ENCODE measurements around the gene DGUOK. TPM values are rescaled to one million over a fixed set of nuclear protein-coding genes. Genes with fewer than 3 reads are reported as not detected.

Gene DGUOK
- total and polyA plus RNA-seq, 2 donors (not counting 1 experiment from before 2014, with no cell fraction given) = 54.3 to 93.7 TPM

GRCh38 chr2:73891276-73891901, 35.3 kb upstream of the DGUOK start:
- peaks cover 1% of the 10 kb centered on the region for H3K27me3 ChIP-seq (ENCODE audit: control insufficient read depth, insufficient read depth, low read length)
- H3K4me1 ChIP-seq (ENCODE audit: control insufficient read depth, extremely low read depth, insufficient read depth, low read length) = peaks cover 13% of the 10 kb centered on the region
- H3K36me3 ChIP-seq (ENCODE audit: control insufficient read depth, insufficient read depth, low read length) = no peaks in the 10 kb centered on the region
- H3K9ac ChIP-seq (ENCODE audit: insufficient read depth, low read length) = no peak overlapping the region
- no peaks in the 10 kb centered on the region for H3K9me3 ChIP-seq (ENCODE audit: control insufficient read depth, insufficient read depth, low read depth, low read length)
- H4K20me1 ChIP-seq (ENCODE audit: control insufficient read depth, extremely low read depth, insufficient read depth, low read length) = no peaks in the 10 kb centered on the region
- DNase-seq (ENCODE audit: low read depth in 2 of 2) = no peak
- peaks cover 7% of the 10 kb centered on the region for H3K79me2 ChIP-seq (ENCODE audit: control insufficient read depth, insufficient read depth, low read length)
- no peak overlapping the region for H2AFZ ChIP-seq (ENCODE audit: low read length)
- H3K27ac ChIP-seq (ENCODE audit: insufficient read depth, low read length) = no peak overlapping the region
- no peak overlapping the region for H3K4me3 ChIP-seq (replicated peaks in 1 of 4; ENCODE audit: control extremely low read depth in 1 of 4, insufficient read depth in 1 of 4, low read depth in 3 of 4, low read length in 4 of 4)
- H3K4me2 ChIP-seq (ENCODE audit: extremely low read depth, insufficient read depth, low read length) = no peak overlapping the region
- TF ChIP-seq EZH2 (IDR thresholded peaks at IDR 0.05; ENCODE audit: low read length, missing control alignments) (no peak), CTCF (conservative IDR thresholded peaks at IDR 0.05 in 1 of 2, IDR thresholded peaks at IDR 0.05 in 1 of 2; ENCODE audit: low read depth in 1 of 2, low read length in 2 of 2) (no peak)

- Histone ChIP-seq H3K4me2 (ENCODE audit: extremely low read depth, insufficient read depth, low read length) (peak within 1 kb of the TSS; percentile 58), H4K20me1 (ENCODE audit: control insufficient read depth, extremely low read depth, insufficient read depth, low read length) (no peaks in the 10 kb centered on the region), H3K27me3 (ENCODE audit: control insufficient read depth, insufficient read depth, low read length) (no peaks in the 10 kb centered on the region), H3K4me1 (ENCODE audit: control insufficient read depth, extremely low read depth, insufficient read depth, low read length) (peaks cover 22% of the 10 kb centered on the region), H3K36me3 (ENCODE audit: control insufficient read depth, insufficient read depth, low read length) (no peaks in the 10 kb centered on the region), H3K9ac (ENCODE audit: insufficient read depth, low read length) (no peak within 1 kb of the TSS), H3K4me3 (replicated peaks in 1 of 4; ENCODE audit: control extremely low read depth in 1 of 4, insufficient read depth in 1 of 4, low read depth in 3 of 4, low read length in 4 of 4) (peak within 1 kb of the TSS; percentile 28 to 53 (median 44)), H3K27ac (ENCODE audit: insufficient read depth, low read length) (no peak within 1 kb of the TSS), H2AFZ (ENCODE audit: low read length) (peak within 1 kb of the TSS; percentile 33), H3K79me2 (ENCODE audit: control insufficient read depth, insufficient read depth, low read length) (peaks cover 7% of the 10 kb centered on the region), H3K9me3 (ENCODE audit: control insufficient read depth, insufficient read depth, low read depth, low read length) (no peaks in the 10 kb centered on the region)
- DNase-seq (ENCODE audit: low read depth in 2 of 2) = peak; percentile 35 to 93
- no peak for TF ChIP-seq CTCF (conservative IDR thresholded peaks at IDR 0.05 in 1 of 2, IDR thresholded peaks at IDR 0.05 in 1 of 2; ENCODE audit: low read depth in 1 of 2, low read length in 2 of 2)
- no peak for TF ChIP-seq EZH2 (IDR thresholded peaks at IDR 0.05; ENCODE audit: low read length, missing control alignments)
These were observed 33.9 kb upstream of the DGUOK start, which contains the start of gene ACTG2 for GRCh38 chr2:73892631-73893329. Gene ACTG2, plus strand, starts transcription at chr2:73893008. Its CDS starts 8,304 bp downstream, at chr2:73901312.

- TF ChIP-seq CTCF (conservative IDR thresholded peaks at IDR 0.05 in 1 of 2, IDR thresholded peaks at IDR 0.05 in 1 of 2; ENCODE audit: low read depth in 1 of 2, low read length in 2 of 2) = no peak
- H3K27me3 ChIP-seq (ENCODE audit: control insufficient read depth, insufficient read depth, low read length) = no peaks in the 10 kb centered on the region
- no peaks in the 10 kb centered on the region for H4K20me1 ChIP-seq (ENCODE audit: control insufficient read depth, extremely low read depth, insufficient read depth, low read length)
- H3K4me1 ChIP-seq (ENCODE audit: control insufficient read depth, extremely low read depth, insufficient read depth, low read length) = peaks cover 22% of the 10 kb centered on the region
- H3K27ac ChIP-seq (ENCODE audit: insufficient read depth, low read length) = no peak overlapping the region
- H3K4me2 ChIP-seq (ENCODE audit: extremely low read depth, insufficient read depth, low read length) = peak overlapping the region; percentile 36
- H3K4me3 ChIP-seq (replicated peaks in 1 of 4; ENCODE audit: control extremely low read depth in 1 of 4, insufficient read depth in 1 of 4, low read depth in 3 of 4, low read length in 4 of 4) = peak overlapping the region in 3 of 4 experiments; percentile 5 to 53 (median 52)
- no peak overlapping the region for H3K9ac ChIP-seq (ENCODE audit: insufficient read depth, low read length)
- H3K36me3 ChIP-seq (ENCODE audit: control insufficient read depth, insufficient read depth, low read length) = no peaks in the 10 kb centered on the region
- H3K9me3 ChIP-seq (ENCODE audit: control insufficient read depth, insufficient read depth, low read depth, low read length) = no peaks in the 10 kb centered on the region
- H3K79me2 ChIP-seq (ENCODE audit: control insufficient read depth, insufficient read depth, low read length) = peaks cover 7% of the 10 kb centered on the region
- H2AFZ ChIP-seq (ENCODE audit: low read length) = no peak overlapping the region
- DNase-seq (ENCODE audit: low read depth in 2 of 2) = no peak
These were observed 32.8 kb upstream of the DGUOK start for GRCh38 chr2:73893764-73894474.

Measured in fibroblast of lung (primary cell).